ENCODE measurements around the gene EYA4.
"Not testable (repeated sequence)": the region's sequence is repeated elsewhere in the genome, so short reads cannot be mapped to it uniquely, and the experiment has no call there.

The EYA4 gene

DNA sequence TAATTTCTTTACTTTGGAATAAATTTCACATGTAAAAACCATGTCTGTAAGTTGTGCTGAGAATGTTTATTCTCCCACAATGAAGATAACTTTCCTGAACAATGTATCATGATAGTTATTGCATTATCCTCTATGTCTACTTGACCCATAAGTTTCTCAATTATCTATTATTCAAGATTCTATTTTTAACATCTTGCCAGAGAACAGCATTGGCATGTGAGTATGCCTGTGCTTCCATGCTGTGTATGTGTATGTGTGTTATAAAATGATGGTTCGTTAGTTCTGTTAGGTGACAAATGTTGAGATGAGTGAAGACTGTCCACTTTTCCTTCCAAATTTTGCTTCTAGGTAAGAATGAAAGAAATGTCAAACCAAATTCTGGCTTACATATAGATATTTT is 111.9 kb downstream of the EYA4 start:
- DNase-seq: no peak

DNA sequence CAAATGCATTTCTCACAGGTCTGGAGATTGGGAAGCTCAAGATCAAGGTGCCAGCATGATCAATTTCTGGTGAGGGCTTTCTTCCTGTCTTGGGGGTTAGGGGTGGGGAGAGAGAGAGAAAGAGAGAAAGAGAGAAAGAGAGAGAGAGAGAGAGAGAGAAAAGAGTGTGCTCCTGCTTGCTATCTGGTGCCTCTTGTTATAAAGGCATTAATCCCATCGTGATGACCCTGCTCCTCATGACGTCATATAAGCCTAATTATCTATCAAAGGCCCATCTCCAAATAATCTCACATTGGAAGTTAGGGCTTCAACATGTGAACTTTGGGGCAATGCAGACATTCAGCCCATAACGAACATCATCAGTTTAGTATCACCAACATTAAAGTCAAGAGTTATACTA is 114.8 kb downstream of the EYA4 start:
- DNase-seq: no peak

DNA sequence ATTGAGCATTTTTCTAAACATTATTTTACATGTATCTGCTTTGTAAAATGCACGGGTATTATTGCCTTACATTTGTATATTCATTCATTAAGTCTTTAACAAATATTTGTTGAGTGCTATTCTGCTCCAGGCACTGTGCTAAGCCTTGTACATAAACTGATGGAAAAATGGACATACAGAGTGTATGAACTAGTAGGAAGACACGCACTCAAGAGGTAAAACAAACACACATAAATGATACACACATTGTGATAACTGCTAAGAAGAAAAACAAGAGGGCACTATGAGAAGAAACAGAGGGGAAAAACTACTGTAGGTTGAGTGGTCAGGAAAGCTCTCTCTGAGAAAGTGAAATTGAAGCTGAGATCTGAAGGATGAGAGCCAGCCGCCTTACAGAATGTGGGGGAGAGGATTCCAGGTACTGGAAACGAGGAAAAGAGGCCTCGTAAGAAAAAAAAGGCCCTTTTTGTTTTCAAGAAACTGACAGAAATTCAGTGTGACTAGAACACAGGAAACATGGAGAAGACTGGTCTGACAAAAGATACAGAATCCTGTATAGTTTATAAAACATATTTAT is 117.5 kb downstream of the EYA4 start:
- no peak for DNase-seq

DNA sequence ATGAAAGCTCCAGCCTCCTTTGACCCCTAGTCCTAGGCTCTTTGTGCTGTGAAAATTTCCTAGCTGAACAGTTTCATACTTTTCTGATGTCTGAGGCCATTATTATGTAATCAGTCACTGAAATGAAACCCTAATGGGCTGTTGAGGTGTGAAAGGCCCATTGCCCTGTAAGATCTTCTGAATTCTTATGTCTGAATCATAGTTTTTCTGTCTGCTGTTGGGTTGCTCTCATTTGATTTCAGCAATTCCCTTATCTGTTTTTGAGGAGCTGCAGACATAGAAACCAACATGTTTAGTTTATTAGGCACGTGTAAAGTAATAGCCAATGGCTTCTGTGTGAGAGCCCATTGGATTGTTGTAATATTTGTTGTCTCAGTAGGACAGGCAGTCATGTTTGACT is 118.1 kb downstream of the EYA4 start:
- DNase-seq: no peak

DNA sequence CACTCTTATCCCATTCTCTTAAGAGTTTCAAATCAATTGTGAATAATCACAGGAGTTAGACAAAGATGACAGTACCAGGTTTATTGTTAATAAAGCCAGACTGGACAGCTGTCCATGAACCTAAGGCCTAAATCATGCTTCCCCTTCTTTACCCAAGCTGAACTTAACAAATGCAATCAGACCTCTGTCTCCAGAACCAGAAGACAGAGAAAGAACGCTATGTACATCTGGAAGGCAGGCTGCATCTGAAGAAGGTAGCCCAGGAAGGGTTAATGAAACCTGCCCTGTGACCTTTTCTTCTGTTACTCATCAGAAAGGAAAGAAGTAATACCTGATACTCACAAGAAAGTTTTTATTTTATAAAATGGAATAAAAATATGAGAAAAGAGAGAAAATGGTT is 118.6 kb downstream of the EYA4 start:
- no peak for DNase-seq

DNA sequence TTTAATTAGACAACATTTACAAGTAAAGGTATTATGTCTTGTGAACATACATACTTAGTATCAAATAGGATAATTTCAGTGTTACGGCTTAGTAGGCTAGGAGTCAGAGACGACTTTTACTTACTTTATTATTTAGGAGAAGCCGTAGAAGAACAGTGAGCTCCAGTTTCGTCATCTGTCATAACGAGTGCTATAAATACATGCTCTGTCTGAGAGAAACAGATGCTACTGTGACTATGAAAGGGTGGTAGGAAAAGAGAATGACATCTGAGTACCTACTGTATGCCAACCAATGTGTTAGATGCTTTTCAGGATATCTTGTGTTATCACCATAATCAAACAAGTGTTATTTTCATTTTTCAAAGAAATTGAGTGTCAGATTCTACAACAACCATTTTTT is 119.0 kb downstream of the EYA4 start:
- DNase-seq: no peak

DNA sequence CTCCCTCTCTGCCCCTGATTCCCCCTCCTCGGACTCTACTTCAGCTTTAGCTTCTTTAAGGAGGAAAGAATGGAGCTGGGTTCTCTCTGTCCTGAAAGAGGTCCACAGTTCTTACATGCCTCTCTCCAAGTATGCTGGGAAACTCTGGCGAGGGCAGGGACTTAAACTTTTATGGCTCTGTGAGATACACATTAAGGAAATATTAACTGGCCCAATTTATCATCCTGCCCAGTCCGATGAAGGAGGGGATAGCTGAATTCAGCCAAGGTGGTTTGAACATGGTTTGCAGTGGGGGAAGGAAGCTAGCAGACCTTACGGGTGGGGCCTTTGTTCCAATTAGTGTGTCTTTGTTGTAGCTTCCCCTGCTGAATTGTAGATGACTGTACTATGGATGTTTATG is 121.7 kb downstream of the EYA4 start:
- DNase-seq: no peak

DNA sequence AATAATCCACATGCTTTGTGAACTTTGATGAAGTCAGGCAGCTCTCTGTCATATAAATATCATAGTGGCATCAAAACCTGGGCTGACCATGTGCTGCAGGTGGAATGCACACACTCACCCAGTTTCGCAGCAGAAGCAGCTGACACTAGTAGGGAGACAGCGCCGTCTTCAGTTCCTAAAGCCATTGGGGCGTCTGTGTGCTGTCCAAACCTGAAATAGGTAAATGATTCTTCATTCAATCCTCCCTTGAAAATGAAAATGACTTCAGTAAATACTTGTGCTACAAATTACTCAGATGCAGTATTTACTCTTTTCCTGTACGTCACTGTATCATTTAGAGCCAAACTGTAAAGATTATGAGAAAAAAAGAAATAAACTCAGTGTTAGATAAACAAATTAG is 127.5 kb downstream of the EYA4 start:
- no peak for DNase-seq

DNA sequence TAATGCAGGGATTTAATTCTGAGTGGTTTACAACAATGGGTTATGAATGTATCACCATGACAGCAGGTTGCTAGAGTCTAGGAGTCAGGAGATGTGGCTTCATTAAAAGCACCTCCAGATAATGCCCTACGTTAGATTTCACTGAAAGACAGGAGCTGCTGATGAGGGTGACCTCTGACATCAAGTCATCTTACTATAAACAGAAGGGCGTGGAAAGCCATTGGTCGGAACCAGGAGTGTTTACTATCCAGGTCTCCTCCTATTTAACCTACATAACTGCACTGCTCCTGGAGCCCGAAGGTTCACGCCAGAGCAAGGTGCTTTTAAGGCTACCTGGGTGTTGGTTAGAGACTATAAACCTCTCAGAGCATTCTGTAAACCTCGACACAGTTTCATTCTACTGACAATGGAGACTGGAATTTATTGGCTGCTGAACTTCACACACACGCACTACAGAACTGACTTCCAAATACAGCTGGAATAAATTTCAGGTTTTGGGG is 128.7 kb downstream of the EYA4 start:
- DNase-seq: no peak

DNA sequence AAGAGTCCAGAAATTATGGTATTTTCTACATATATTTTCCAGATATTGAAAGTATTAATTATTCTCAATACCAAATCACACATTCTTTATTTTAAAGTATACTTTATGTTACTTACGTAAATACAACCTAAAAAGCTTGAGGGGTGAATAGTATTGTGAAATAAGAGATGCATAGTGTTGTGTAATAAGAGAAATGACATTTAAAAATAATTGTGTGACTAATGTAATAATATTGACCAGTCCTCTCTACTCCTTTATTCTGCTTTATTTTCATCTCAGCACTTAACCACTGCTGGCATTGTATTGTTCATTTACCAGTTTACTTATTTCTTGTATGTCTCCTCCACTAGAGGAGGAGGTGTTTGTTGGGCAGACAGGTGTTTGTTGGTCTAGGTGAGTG is 135.6 kb downstream of the EYA4 start:
- DNase-seq: no peak

DNA sequence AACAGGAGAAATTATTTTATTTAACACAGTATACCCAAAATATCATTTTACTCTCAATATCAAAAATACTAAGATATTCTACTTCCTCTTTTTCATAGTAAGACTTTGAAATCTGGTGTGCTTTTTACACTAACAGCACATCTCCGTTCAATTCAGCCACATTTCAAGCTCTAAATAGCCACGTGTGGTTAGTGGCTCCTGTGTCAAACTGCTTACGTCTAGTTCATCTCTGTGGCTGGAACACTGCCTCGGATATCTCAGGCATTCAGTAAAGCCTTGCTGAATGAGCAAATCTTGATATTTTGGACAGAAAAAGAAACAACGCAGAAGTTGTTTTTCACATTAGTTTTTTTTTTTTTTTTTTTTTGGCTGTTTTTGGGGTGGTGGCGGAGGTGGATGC is 136.1 kb downstream of the EYA4 start:
- no peak for DNase-seq

DNA sequence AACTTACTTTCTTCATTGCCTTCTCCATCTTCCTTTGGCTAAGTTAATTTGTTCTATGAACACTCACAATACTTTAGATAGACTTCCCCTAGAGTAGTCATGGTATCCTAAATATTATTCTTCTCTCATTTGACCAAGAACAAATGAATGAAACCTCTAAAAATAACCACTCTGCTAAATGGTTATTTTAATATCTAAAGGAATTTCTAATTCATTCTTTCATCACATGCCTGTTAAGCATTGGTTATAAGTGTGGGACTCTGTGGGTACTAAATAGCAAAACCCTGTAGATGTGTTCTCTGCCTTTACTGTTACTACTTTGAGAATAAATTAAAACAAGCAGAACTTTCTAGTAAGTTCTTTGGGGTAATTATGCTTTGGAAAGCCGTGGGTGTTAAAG is 138.9 kb downstream of the EYA4 start:
- no peak for DNase-seq

DNA sequence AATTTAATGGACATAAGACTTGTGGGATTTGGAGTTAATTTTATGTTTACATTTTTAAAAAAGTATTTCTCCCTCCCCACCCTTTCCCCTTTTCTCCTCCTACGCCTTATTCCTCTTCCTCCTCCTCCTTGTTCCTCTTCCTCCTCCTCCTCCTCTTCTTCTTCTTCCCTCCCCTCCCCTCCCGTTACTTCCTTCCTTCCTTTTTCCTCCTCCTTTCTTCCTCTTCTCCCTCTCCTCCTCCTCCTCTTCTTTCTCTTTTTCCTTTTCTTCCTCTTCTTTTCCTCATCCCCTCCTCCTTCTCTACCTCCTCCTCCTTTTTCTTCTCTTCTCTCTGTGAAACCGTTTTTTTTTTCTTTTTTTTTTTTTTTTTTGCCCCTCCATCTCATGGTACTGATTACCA is 139.6 kb downstream of the EYA4 start:
- no peak for DNase-seq

DNA sequence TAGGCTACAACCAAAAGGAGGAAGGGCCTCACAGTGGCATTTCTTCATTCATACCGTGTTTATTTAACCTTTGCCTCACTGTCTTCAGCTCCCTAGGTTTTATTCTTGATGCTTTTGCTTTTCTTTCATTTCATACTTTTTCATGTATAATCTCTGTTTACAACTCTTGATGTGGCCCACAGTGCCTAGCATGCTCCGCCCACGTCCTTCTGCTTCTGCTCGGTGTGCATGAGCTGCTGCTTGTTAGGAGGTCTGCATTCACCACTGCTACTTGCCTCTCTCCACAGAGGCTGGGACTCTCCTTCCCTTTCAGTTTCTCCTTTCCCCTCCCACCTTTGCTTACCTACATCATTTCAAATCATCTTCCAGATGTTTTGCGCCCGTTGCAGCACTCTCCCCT is 147.6 kb downstream of the EYA4 start:
- no peak for DNase-seq

DNA sequence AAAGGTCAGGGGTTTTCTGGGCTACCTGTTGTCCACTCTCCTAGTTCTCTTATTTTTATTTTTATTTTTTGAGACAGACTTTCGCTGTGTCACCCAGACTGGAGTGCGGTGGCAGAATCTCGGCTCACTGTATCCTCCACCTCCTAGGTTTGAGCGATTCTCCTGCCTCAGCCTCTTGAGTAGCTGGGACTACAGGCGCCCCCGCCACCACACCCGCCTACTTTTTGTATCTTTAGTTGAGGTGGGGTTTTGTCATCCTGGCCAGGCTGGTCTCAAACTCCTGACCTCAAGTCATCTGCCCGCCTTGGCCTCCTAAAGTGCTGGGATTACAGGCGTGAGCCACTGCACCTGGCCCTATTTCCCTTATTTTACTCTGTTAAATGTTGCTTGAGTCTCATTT is 149.0 kb downstream of the EYA4 start:
- no peak for DNase-seq

DNA sequence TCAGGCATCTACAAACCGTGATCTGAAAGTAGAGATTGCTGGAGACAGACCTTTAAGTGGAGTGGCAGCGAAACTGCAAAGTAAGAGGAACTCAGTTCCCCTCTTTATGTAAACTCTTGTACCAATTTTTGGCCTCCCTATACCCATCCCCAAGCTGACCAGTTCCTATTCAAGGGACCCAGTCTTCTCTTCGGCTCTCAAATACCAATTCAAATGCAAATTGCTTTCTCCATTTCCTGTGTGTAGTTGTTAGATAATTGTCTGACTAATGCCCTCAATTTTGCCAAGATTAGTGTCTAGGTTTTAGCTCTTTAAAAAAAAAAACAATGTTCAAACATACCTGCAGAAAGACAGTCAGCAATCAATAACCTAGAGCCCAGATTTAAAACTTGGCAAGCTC is 150.9 kb downstream of the EYA4 start:
- no peak for DNase-seq

DNA sequence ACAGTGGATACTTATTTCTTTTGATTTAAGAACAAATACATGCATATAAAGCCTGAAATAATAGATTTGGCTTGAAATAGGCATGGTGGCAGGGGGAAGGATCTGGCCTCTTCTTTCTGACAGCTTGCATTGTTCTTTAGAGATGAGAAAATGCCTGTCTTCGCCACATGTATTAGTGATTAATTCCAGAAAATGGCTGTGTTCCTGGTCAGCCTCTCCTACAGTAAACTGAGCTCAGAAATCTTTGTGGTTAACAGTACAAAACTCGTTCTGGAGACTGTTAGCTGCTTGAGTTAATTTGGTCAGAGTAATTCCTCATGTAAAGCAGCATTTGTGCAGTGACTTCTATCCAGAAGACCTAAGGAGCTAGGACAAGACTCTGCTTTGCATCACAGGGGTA is 151.5 kb downstream of the EYA4 start:
- no peak for DNase-seq

DNA sequence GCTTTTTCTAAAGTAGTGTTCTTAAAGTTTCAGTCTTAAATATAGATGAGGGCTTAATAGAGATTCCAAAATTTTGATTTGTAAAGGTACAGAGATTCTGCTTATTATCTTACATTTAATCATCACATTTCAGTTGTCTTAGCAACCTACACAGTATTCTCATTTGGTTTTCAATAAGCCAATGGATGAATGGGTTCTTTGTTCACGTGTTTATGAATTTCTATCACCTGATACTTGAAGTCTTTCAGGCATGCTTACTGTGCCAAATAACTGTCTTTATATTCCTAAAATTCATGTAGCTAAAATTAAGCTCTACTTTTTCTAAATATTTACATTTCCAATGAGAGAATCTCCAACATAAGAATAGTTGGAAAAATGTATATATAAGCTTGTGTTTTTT is 152.7 kb downstream of the EYA4 start:
- no peak for DNase-seq

DNA sequence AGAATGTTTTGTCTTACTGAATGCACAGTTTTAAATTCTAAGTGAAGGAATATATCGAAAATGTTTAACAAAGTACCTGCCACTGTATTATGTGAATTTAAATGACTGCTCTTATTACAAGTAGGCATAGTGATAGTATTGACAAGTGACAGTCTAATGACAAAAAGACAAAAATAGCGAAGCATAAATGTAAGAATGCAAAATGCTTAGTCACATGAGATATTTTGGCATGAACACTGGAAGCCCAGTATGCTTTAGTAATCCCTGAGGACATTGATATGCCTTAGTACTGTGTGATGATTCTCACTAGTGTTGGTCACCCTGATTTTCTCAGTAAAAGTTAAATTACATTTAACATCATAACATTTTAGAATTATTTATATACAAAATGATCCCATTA is 153.5 kb downstream of the EYA4 start:
- no peak for DNase-seq

DNA sequence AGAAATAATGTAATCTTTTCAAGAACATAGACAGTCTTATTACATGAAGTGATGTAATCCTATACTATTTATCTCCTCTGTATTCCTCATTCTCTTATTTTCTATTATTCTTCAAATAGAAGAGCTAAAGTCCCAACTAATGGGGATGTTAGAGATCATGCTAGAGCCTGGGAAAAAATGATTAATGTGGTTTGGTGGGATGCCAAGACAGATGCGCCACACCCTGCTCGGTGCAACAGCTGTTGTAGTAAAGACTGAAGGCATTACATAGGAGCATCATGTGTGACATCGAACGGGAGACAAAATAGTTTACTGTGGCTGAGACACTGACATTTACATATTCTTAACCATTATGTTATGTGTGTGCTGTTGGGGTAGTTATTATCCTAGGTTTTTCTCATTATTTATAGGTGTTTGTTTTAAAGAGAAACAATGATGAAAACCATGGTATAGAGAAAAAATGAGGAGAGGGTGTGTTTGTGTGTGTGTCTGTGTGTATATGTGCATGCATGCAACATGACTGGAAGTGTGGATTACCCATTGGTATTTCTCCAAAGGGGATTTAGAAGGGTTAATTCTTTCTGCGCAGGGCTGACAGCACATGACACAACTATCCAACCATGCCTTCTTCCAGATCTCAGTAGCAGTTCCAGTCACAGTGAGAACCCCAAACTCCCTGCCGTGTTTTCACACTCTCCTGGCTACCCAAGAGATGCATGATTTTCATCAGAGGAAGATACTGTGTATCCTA is 155.3 kb downstream of the EYA4 start:
- no peak for DNase-seq

DNA sequence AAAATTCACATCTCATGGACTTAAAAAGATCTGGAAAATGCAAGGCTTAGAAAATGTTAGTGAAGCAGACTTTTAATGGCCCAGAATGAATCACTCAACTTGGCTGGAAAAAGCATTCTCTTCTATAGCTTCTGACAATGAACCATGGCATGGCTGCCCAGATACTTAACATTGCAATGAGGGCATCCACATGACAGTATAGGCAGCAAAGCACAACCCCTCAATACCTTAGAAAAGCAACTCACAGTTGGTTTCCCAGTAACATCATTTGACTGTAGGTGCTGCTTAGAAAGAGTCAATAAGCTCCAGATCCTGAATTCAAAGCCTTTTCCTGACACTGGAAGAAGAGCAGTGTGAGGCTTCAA is 155.8 kb downstream of the EYA4 start:
- DNase-seq: no peak

DNA sequence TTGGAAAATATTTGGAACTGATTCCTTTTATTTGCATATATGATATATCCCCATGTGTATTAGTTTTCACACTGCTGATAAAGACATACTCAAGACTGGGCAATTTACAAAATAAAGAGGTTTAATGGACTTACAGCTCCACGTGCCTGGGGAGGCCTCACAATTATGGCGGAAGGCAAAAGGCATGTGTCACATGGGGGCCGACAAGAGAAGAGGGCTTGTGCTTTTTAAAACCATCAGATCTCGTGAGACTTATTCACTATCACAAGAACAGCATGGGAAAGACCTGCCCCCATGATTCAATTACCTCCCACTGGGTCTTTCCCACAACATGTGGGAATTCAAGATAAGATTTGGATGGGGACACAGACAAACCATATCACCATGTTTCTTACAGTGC is 156.4 kb downstream of the EYA4 start:
- DNase-seq: not testable (repeated sequence)

DNA sequence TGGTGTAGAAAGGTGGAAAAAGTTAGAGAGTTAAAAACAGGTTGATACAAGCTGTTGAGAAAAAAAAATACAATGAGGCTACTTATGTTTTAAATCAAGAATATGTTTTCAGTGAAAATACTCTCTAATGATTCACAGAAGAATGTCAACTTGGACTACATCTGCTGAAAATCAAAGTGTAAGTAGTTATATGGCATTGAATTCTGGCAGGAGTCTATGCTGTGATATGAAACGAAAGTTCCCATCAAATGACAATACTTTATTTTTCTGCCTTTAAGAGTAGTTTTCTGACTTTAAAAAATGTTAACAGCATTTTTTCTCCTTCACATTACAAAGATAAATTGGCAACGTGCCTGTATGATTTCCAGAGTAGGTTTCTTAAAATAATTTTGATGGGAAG is 158.3 kb downstream of the EYA4 start:
- no peak for DNase-seq

DNA sequence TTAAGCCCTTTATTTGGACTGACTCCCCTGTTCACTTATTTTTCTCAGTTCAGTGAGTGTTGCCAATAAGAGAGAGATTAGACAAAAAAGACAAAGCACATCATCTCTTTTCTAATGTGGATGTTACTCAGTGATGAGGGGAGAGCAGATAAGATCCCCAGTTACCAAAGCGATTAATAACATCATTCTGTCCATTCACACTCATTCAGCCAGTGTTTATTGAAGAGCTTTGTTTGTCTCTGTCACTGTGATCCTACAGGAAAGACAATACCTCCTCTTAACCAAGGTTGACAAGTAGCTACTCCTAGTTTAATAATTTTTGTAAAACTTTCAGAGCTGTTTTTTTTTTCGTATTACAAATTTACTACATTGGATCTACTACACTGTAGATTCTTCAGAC is 163.0 kb downstream of the EYA4 start:
- DNase-seq: no peak

DNA sequence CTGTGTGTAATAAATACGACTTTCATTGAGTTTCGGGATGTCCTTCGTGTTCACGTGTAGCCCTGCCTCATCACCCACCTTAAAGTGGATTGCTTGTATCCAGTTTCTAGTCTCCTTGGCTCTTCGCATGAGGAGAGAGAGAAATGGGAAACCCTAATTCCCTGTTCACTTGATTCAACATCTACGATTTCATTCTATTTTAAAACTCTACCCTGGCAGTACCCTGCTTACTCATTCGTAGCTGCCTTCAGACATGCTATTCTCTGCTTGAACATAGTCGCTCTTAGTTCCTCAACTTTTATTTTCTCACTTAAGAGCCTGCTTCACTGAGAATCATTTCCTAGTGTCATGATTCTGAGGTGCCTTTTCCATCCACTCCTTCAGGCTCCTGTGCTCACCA is 163.6 kb downstream of the EYA4 start:
- no peak for DNase-seq

Data from stimulated activated CD4-positive, alpha-beta T cell treated with anti-CD3 and anti-CD28 coated beads, Interleukin-4, amount 100 ng/mL, for 24 hours (primary cell).